Measurements from ENCODE around the gene GZF1. TPM values are rescaled to one million over a fixed set of nuclear protein-coding genes. Genes with fewer than 3 reads are reported as not detected.

Gene GZF1
- total RNA-seq: 25.7 TPM
- long read RNA-seq, full-length matches to known transcripts: 26 of 48 reads
- long read RNA-seq, partial matches to known transcripts: 4 of 48 reads
- long read RNA-seq, other reads (novel, unspliced or antisense): 18 of 48 reads

DNA sequence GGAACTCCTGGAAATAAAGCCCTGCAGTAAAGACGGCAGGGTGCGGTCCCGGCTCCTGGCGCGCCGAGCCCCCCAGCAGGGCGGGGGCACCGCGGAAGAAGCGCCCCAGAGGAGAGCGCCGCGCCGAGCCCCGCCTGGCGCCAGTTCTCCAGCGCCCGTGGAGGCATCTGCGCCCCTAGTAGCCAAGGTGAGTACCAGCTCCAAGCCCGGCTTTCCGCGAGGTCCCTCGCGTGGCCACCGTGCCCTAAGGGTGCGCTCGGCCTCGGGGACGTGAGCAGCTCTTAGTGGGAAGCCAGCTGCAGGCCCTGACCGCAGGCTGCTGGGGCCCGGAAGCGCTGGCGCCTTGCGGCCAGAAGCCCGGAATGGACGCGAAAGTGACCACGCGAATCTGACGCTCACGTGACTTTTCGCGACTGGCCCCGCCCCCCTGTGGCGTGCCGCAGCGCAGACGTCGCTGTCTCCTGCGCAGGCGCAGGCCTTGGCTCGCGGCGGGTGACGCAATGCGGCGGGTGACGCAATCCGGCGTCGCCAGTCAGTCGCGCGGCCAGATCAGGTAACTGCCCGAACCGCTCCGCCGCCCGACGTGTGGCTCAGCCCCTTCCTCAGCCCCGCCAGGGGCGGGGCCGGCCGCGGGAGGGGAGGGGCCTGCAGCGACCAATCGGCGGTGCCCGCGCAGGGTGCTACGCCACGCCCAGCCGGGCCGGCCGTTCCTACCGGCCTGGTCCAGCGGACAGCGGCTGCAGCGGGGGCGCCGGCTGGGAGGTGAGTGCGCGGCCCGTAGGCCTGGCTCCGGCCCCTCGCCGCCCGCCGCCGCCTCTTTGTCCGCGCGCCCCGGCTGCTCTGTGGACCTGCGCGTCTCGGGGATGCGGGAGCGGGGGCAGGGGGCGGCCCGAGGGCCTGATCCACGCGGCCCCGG is at the start of gene GZF1:
GZF1 (plus strand) TSS at position 707 of the 916 bp plus-strand sequence. CDS start 2,202 bp downstream, outside the sequence.
- peak; percentile 99 for DNase-seq (ENCODE audit: low spot score)
- intact Hi-C loops (cut with DNase I): loop anchor here (5.0 kb wide), 2 partner anchors 36 to 61 kb away; partner anchors contain the start of gene NAPB

DNA sequence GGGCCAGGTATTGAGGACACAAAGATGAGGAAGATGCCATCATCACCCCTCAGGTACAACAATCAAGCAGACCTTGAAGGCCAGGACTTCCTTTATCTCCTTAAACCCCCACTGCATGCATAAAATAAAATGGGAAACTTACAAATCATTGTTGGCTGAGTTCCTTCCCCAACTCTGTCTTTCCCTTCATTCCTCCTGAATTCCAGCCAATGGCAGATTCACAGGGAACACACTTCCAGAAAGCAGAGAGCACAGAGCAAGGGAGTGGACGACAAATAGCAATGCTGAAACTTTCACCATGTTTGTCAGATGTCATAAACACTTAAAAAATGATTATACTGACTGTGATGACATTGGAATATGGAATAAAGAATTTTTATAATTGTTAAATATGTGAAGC is 48.7 kb upstream of the GZF1 start:
- intact Hi-C loops (cut with DNase I): no loop called here
- no peak for DNase-seq (ENCODE audit: low spot score)

DNA sequence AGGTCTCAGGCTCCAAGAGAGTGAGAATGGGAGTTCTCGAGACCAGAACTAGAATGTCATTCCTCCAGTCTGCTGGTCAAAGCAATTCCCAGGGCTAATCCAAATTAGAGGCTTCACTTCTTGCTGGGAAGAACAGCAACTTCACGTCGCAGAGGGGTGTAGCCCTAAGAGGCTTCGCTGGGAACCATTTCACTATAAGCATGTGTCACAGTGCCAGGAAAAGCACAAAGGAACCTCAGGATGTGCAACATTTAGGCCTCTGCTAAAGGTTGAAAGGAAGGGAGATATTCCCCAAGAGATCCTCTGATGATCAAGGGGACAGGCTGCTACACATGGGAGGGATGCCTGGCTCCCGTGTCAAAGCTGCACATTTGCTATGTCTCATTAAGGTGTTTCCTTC is 47.3 kb upstream of the GZF1 start:
- intact Hi-C loops (cut with DNase I): no loop called here
- DNase-seq (ENCODE audit: low spot score): no peak

DNA sequence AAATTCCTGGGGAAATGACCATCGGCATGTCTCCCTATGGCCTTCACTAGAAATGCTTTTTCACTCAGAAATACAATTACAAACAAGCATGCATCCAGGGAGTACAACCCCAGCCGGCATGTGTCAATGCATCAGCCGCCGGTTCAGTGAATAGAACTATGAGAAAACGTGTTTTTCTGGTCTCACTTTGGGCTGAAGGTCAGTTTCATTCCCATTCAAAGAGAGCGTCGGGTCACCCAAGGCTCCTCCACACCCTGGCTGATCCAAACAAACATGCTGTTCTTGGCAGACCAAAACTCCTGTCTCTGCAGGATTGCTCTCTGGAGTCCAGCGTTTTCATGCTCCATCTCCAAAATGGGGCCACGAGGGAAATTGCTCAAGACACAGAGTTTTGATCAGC is 46.9 kb upstream of the GZF1 start:
- intact Hi-C loops (cut with DNase I): no loop called here
- DNase-seq (ENCODE audit: low spot score): no peak

GRCh38 chr20:23316626-23317025 is 45.4 kb upstream of the GZF1 start:
- DNase-seq (ENCODE audit: low spot score): no peak
- intact Hi-C loops (cut with DNase I): no loop called here

- intact Hi-C loops (cut with DNase I): no loop called here
Observed at GRCh38 chr20:23317081-23317480, 44.9 kb upstream of the GZF1 start.

DNA sequence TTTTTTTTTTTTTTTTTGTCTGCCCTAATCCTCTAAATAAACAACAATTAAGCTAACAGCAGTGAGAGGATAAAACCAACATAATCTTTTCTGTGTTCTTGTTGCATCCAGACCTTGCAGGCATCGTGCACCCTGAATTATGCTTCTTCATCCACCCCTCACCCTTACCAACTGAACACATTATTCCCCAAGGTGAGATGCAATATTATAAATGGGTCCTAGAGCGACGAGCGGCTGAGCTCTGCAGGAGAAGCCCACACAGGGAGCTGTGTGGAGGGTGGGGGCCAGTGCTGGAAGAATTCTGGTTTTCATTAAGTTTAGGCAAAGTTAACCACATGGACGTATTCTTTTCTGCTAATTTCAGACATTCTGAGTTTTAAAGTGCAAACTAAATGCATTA is 43.6 kb upstream of the GZF1 start:
- no peak for DNase-seq (ENCODE audit: low spot score)
- intact Hi-C loops (cut with DNase I): no loop called here

More at GRCh38 chr20:23317081-23317480, 44.9 kb upstream of the GZF1 start:
- no peak for DNase-seq (ENCODE audit: low spot score)

DNA sequence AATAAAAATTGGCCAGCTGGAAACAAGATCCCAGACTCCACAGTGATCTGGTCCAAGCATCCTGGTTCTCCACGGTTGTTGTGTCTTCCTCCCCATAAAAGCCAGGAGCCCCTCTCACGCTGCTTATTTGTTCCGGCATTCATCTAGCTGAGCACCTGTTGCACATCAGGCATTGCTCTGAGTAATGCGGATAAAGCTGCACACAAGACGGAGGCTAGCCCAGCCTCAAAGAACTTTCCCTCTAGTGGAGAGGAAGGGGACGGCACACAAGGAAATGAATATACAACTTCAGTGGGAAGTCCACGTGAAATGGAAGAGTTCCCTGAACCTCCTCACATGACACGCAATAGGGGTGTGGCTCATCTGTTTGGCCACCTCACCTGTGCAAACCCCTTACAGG is 41.7 kb upstream of the GZF1 start:
- intact Hi-C loops (cut with DNase I): no loop called here
- no peak for DNase-seq (ENCODE audit: low spot score)

DNA sequence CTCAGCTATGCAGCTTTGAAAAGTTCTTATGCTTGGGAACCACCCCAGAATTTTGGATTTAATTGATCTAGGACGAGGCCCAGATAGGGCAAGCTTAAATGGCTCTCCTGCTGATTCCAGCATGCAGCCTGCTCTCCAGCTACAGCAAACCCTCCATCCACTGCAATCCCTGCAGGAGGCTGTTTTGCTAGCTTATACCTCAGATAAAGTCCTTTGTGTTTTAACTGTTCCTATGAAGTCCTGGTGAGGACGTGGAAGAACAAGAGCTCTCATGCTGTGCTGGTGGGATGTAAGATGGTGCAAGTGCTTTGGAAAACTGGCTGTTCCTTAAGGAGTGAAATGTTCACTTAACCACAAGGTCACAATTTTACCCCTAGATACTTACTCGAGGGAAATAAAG is 36.9 kb upstream of the GZF1 start:
- intact Hi-C loops (cut with DNase I): no loop called here

GRCh38 chr20:23326774-23327173 is 35.2 kb upstream of the GZF1 start:
- intact Hi-C loops (cut with DNase I): no loop called here
- no peak for DNase-seq (ENCODE audit: low spot score)

More for the DNA sequence above, 36.9 kb upstream of the GZF1 start:
- no peak for DNase-seq (ENCODE audit: low spot score)

DNA sequence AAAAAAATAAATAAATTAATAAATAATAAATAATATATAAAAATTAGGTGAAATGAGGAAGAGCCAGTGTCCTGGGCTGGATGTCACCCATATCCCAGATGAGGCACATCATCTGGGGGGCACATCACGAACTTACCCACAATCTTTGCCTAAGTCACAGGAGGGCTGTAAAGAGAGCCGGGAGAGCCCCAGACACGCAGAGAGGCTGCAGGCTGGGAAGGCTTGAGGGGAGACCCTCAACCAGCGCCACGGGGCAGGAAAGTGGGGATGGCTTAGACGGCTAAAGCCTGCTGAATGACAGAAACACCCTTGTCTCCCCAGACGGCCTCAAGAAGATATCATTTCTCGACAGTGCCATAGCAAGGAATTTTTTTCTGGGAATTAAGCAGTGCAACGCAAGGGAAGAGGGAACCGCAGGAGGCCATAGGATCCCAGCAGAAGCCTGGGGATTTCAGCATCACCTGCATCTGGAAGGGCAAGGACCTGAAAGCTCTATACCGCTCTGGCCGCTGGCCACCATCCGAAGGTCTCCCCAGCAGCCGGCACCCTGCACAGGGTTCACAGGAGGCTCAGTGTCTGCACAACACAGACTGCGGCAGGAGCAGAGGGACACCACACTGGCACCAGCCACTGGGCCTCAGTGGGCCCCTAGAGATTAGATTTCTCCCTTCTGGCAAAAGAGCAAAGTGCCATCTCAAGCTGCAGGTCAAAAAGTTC is 34.2 kb upstream of the GZF1 start:
- intact Hi-C loops (cut with DNase I): no loop called here
- peak; percentile 56 for DNase-seq (ENCODE audit: low spot score)

DNA sequence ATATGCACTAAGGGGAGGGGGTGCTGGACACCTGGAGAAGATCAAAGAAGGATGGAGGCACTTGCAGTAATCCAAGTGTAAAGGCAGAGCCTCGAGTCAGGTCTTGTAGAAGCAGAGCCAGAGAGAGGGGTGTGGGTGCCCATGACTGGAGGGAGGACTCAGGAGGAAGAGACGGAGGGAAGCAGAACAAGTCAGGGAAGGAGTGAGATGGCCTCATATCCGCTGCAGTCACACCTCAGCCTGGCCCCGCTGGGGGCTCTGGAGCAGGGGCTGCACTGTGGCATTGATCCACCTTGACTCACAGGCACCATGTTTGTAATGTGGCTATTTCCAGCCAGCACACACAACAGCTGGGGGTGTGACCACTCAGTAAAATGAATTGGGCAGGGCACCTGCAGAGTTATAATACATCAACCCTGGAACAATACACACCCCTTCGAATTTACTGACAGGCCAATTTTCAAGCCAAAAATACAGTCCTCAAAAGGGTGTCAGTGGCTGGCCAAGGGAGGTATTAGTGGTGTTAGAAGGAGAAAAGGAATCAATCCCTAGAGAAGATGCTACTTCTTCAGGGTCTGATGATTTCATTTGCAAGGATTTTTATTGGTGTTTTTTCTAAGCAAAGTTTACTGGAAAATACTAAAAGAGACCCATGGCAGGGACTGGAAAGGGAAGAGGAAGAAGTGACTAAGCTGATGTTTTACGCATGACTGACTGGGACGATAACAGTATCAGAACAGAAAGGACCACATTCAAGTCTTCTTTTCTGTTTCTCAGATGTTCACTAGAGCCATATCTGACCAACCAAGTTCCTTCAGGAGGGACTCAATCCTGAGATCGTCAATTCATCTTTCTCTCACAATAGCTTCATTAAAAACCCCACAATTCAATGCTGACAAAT is 30.3 kb upstream of the GZF1 start:
- DNase-seq (ENCODE audit: low spot score): peak; percentile 66
- intact Hi-C loops (cut with DNase I): loop anchor here (5.0 kb wide), 1 partner anchor 84 kb away; no protein-coding TSS in a partner anchor

DNA sequence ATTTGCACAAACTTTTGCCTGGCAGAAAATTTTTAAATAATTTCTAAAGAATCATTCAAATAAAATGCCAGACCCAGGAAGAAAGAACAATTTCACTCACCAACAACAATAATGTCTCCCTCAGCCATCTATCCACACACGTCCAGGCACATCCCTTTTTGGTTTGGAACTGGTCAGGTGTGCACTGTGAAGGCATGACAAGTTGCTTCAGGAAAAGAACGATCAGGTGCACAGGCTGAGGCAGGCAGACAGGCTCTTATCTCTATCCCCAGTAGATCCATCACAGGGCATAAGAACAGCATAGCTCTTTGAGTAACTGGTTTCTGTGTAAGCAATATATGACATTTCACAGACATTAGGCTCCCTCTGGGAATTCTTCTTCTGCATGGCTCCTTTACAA is 29.5 kb upstream of the GZF1 start:
- DNase-seq (ENCODE audit: low spot score): no peak

DNA sequence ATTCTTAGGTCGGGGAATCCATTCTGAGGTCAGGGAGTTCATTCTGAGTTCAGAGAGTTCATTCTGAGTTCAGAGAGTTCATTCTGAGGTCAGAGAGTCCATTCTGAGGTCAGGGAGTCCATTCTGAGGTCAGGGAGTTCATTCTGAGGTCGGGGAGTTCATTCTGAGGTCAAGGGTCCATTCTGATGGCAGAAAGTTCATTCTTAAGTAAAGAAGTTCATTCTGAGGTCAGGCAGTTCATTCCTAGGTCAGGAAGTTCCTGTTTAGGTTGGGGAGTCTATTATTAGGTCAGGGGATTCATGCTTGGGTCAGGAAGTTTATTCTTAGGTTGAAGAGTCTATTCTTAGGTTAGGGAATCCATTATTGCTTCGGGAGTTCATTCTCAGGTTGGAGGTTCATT is 27.9 kb upstream of the GZF1 start:
- intact Hi-C loops (cut with DNase I): loop anchor here (5.0 kb wide), 1 partner anchor 87 kb away; no protein-coding TSS in a partner anchor
- no peak for DNase-seq (ENCODE audit: low spot score)

More for the DNA sequence above, 29.5 kb upstream of the GZF1 start:
- intact Hi-C loops (cut with DNase I): loop anchor here (5.0 kb wide), 1 partner anchor 85 kb away; no protein-coding TSS in a partner anchor

DNA sequence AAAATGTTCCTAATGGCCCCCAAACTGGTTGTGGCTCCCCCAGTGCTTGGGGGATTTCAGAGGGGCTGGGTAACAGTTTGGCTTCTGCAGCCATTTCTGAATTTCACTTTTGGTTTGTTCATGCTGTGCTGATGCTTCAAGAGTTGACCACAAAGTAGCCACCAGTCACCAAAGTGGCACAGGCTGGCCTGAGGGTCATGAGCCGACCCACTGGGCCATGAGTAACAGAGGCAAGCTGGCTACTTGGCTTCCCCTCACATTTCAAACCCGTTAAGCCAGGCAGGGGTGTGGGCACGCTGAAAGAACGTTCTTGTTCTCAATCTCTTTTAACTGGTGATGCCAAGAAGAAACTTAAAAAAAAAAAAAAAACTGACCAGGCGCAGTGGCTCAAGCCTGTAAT is 26.5 kb upstream of the GZF1 start:
- intact Hi-C loops (cut with DNase I): no loop called here
- peak; percentile 35 for DNase-seq (ENCODE audit: low spot score)

GRCh38 chr20:23336476-23336875 is 25.5 kb upstream of the GZF1 start:
- intact Hi-C loops (cut with DNase I): no loop called here
- DNase-seq (ENCODE audit: low spot score): no peak

GRCh38 chr20:23337312-23337711 is 24.7 kb upstream of the GZF1 start:
- intact Hi-C loops (cut with DNase I): no loop called here
- no peak for DNase-seq (ENCODE audit: low spot score)

GRCh38 chr20:23339986-23340385 is 22.0 kb upstream of the GZF1 start:
- DNase-seq (ENCODE audit: low spot score): no peak

GRCh38 chr20:23340524-23340923 is 21.5 kb upstream of the GZF1 start:
- intact Hi-C loops (cut with DNase I): loop anchor here (2.0 to 10.0 kb wide), 4 partner anchors 196 to 1003 kb away; no protein-coding TSS in a partner anchor
- DNase-seq (ENCODE audit: low spot score): no peak

More at GRCh38 chr20:23339986-23340385, 22.0 kb upstream of the GZF1 start:
- intact Hi-C loops (cut with DNase I): loop anchor here (2.0 to 10.0 kb wide), 4 partner anchors 195 to 1003 kb away; no protein-coding TSS in a partner anchor
